Mesothelial cell of epicardium (in vitro differentiated cells): Measurements from ENCODE around the gene MNDA. TPM values are rescaled to one million over a fixed set of nuclear protein-coding genes. Genes with fewer than 3 reads are reported as not detected.
A peak's percentile ranks its signal among the peaks of the same experiment; 100 is the strongest.

ENCODE experiments used
- DNase-seq, 2 experiments: peaks; one replicate each; pipeline ENCODE4 v3.0.0; 2021; ENCODE audit warnings: low spot score in 2 of 2; ENCODE audit not compliant: unreplicated experiment in 2 of 2
- H3K27ac Mint-ChIP-seq: 2 replicates; pipeline ENCODE4 v1.8.0; 2021; ENCODE audit warnings: mixed read lengths
- H3K27me3 Mint-ChIP-seq: 2 replicates; pipeline ENCODE4 v1.8.0; 2021; ENCODE audit warnings: low read depth, mixed read lengths
- H3K36me3 Mint-ChIP-seq: 2 replicates; pipeline ENCODE4 v1.8.0; 2021; ENCODE audit warnings: mixed read lengths
- H3K4me1 Mint-ChIP-seq: 2 replicates; pipeline ENCODE4 v1.8.0; 2021; ENCODE audit warnings: mixed read lengths
- H3K4me3 Mint-ChIP-seq: 2 replicates; pipeline ENCODE4 v1.8.0; 2021; ENCODE audit warnings: mild to moderate bottlenecking, moderate library complexity, mixed read lengths
- H3K9me3 Mint-ChIP-seq: 2 replicates; pipeline ENCODE4 v1.8.0; 2021; ENCODE audit warnings: mixed read lengths
- CTCF ChIP-seq: fragments of 200-600 bp; sonication (generic); IDR thresholded peaks from one replicate; pipeline ENCODE4 v1.5.0; 2021; ENCODE audit warnings: antibody characterized with exemption; ENCODE audit not compliant: unreplicated experiment
- total RNA-seq: library from RNA; stranded (reverse); gene quantifications from 3 replicates; pipeline ENCODE4 v1.2.1, GENCODE V29; 2021

Gene MNDA
- total RNA-seq, 1 donor from 2014 or later: not detected

DNA sequence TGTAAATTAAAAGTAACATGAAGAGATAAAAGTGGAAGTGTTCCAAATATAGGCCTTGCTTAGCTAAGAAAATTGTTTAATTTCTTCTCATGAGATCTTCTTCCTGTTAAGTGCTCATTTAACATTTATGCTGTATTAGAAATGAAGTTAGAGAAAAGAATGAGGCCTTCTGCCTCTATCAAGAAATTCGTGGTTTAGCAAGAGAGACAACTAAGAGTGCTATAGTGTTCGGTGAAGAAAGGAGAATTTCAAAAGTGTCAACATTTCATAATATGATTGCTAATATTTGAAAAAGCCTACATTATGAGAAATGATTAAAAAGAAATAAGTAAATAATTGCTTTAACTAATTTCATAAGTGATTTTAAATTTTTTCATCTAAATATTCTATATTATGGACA lies 18.8 kb upstream of the MNDA start:
- no peak overlapping the region for H3K4me3 Mint-ChIP-seq
- H3K9me3 Mint-ChIP-seq: no peaks in the 10 kb centered on the region
- H3K27ac Mint-ChIP-seq: no peak overlapping the region
- TF ChIP-seq CTCF: no peak
- DNase-seq: no peak
- no peaks in the 10 kb centered on the region for H3K27me3 Mint-ChIP-seq
- peaks cover 5% of the 10 kb centered on the region for H3K4me1 Mint-ChIP-seq
- H3K36me3 Mint-ChIP-seq: no peaks in the 10 kb centered on the region

DNA sequence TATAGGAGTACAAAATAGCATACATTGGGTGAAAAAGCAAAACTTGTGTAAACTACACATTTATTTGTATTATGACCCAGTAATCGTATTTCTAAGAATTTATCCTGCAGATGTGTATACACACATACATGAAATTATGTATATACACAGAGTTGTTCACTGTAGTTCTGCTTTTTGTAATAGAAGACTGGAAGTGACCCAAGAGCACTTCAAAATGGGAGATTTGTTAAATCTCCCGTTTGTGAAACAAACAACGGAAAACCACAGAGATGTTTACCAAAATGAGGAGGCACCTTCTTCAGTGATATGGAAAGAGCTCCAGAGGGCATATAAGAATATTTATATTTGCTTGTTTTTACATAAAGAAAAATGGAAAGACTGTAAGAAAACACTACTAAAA lies 18.0 kb upstream of the MNDA start:
- no peaks in the 10 kb centered on the region for H3K27me3 Mint-ChIP-seq

DNA sequence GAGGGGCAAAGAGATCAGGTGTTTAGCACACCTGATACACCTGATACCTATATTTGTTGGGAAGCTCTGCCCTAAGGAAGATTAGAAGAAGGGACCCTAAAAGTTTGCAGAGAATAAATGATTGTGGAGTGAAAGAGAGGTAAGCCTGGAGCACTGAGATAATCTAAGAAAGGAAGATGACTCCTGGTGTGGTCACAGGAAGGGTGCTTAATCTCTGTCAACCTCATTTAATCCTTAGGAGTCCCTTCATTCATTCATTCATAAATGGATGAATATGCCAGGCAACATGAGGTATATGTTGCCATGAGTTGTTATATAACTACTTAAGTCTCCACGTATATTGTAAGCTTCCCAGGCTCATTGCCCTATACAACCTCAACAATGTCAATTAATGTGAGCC lies 16.2 kb upstream of the MNDA start:
- Mint-ChIP-seq H3K27ac (no peak overlapping the region), H3K4me3 (no peak overlapping the region), H3K27me3 (no peaks in the 10 kb centered on the region), H3K9me3 (no peaks in the 10 kb centered on the region), H3K36me3 (no peaks in the 10 kb centered on the region), H3K4me1 (peaks cover 6% of the 10 kb centered on the region)
- DNase-seq: no peak
- no peak for TF ChIP-seq CTCF

More for the DNA sequence above, 18.0 kb upstream of the MNDA start:
- Mint-ChIP-seq H3K4me1 (no peaks in the 10 kb centered on the region), H3K27ac (no peak overlapping the region), H3K9me3 (no peaks in the 10 kb centered on the region), H3K4me3 (no peak overlapping the region), H3K36me3 (no peaks in the 10 kb centered on the region)
- no peak for DNase-seq
- no peak for TF ChIP-seq CTCF

GRCh38 chr1:158818560-158818959 lies 12.6 kb upstream of the MNDA start:
- H3K27ac Mint-ChIP-seq: no peak overlapping the region
- H3K36me3 Mint-ChIP-seq: no peaks in the 10 kb centered on the region

DNA sequence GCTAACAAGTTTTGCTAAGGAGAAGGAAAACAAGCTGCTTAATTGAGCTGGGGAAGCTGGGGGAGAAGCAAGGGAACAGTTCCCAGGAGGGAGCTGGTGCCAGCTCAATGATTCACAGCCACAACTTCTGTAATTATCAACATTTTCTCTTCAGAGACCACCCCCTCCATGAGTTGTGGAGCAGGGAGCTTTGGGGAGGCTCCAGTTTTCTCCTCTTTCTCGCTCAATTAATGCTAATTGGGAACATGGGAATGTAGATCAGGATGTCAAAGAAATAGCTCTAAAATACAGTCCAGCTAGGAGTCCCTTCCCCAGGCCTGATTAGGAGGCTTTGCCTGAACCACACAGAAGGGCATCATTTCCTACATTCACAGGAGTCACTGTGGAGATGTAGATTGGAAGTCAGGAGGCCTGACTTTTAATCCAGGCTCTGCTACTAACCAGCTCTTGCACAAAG lies 12.1 kb upstream of the MNDA start:
- no peak overlapping the region for H3K4me3 Mint-ChIP-seq
- H3K36me3 Mint-ChIP-seq: no peaks in the 10 kb centered on the region
- H3K9me3 Mint-ChIP-seq: peaks cover 13% of the 10 kb centered on the region
- no peak for TF ChIP-seq CTCF
- peak overlapping the region; percentile 7 for H3K27ac Mint-ChIP-seq
- no peak for DNase-seq
- no peaks in the 10 kb centered on the region for H3K27me3 Mint-ChIP-seq
- H3K4me1 Mint-ChIP-seq: peaks cover 6% of the 10 kb centered on the region

More at GRCh38 chr1:158818560-158818959, 12.6 kb upstream of the MNDA start:
- peaks cover 13% of the 10 kb centered on the region for H3K9me3 Mint-ChIP-seq
- no peak overlapping the region for H3K4me3 Mint-ChIP-seq
- H3K27me3 Mint-ChIP-seq: no peaks in the 10 kb centered on the region
- H3K4me1 Mint-ChIP-seq: peaks cover 6% of the 10 kb centered on the region
- no peak for TF ChIP-seq CTCF
- DNase-seq: no peak
